Activated T-helper 9 cell treated with anti-CD3 and anti-CD28 coated beads, Interleukin-2, amount 50 U/mL, for 16 hours (primary cell): Measurements from ENCODE around the gene SMARCA2.
A peak's percentile ranks its signal among the peaks of the same experiment; 100 is the strongest.
"Not testable (repeated sequence)": the region's sequence is repeated elsewhere in the genome, so short reads cannot be mapped to it uniquely, and the experiment has no call there.

Source experiments
- DNase-seq: peaks from one replicate; pipeline ENCODE4 v3.0.0-alpha.2; 2020; ENCODE audit warnings: low read depth

The SMARCA2 gene

GRCh38 chr9:2144619-2145018, 129.5 kb downstream of the SMARCA2 start:
- no peak for DNase-seq

- DNase-seq: no peak
Measured at GRCh38 chr9:2145746-2146145, 130.6 kb downstream of the SMARCA2 start.

GRCh38 chr9:2146700-2147099, 131.6 kb downstream of the SMARCA2 start:
- DNase-seq: not testable (repeated sequence)

- no peak for DNase-seq
Measured at GRCh38 chr9:2150338-2150737, 135.2 kb downstream of the SMARCA2 start.

GRCh38 chr9:2151171-2151570, 136.0 kb downstream of the SMARCA2 start:
- no peak for DNase-seq

- no peak for DNase-seq
Measured at GRCh38 chr9:2152966-2153629, 138.0 kb downstream of the SMARCA2 start.

- DNase-seq: no peak
Measured at GRCh38 chr9:2153630-2154217, 138.6 kb downstream of the SMARCA2 start.

GRCh38 chr9:2154731-2155130, 139.6 kb downstream of the SMARCA2 start:
- no peak for DNase-seq

- DNase-seq: no peak
Measured at GRCh38 chr9:2155966-2156365, 140.8 kb downstream of the SMARCA2 start.

GRCh38 chr9:2157277-2158110, 142.3 kb downstream of the SMARCA2 start:
- DNase-seq: peak; percentile 16

GRCh38 chr9:2158111-2158610, 143.0 kb downstream of the SMARCA2 start:
- DNase-seq: peak; percentile 10

GRCh38 chr9:2158766-2159430, 143.8 kb downstream of the SMARCA2 start:
- DNase-seq: no peak

GRCh38 chr9:2159521-2160454, 144.6 kb downstream of the SMARCA2 start:
- DNase-seq: no peak

GRCh38 chr9:2161661-2162060, 146.5 kb downstream of the SMARCA2 start:
- DNase-seq: no peak

GRCh38 chr9:2163231-2163885, 148.2 kb downstream of the SMARCA2 start:
- no peak for DNase-seq

- no peak for DNase-seq
Measured at GRCh38 chr9:2164268-2164667, 149.1 kb downstream of the SMARCA2 start.

- DNase-seq: no peak
Measured at GRCh38 chr9:2166203-2166602, 151.1 kb downstream of the SMARCA2 start.

GRCh38 chr9:2169035-2169434, 153.9 kb downstream of the SMARCA2 start:
- DNase-seq: no peak

- DNase-seq: no peak
Measured at GRCh38 chr9:2170722-2171121, 155.6 kb downstream of the SMARCA2 start.

GRCh38 chr9:2173170-2173569, 158.0 kb downstream of the SMARCA2 start:
- no peak for DNase-seq

GRCh38 chr9:2173861-2174260, 158.7 kb downstream of the SMARCA2 start:
- DNase-seq: no peak
